DND-41 (cell line): ENCODE data around the gene UTP18.

ENCODE experiments used
- ATAC-seq: fragments of 200-7000 bp; cut with Tn5 transposase; 3 replicates; pipeline ENCODE4 v1.9.1; 2021; ENCODE audit warnings: low read depth; ENCODE audit not compliant: insufficient read depth
- DNase-seq: peaks from one replicate; pipeline ENCODE4 v3.0.0-alpha.2; 2020
- H2AFZ ChIP-seq: 2 replicates; pipeline ENCODE4 v1.6.0; 2012; ENCODE audit warnings: low read depth, low read length
- H3K27ac ChIP-seq: 2 replicates; pipeline ENCODE4 v1.5.1; 2012; ENCODE audit warnings: low read length, inconsistent platforms
- H3K27me3 ChIP-seq: fragments of 200-600 bp; sonication (generic); 2 replicates; pipeline ENCODE4 v1.6.0; 2012; ENCODE audit warnings: low read length, mild to moderate bottlenecking, inconsistent platforms; ENCODE audit not compliant: insufficient read depth, poor library complexity
- H3K36me3 ChIP-seq: 2 replicates; pipeline ENCODE4 v1.5.1; 2012; ENCODE audit warnings: low read length, inconsistent platforms; ENCODE audit not compliant: insufficient read depth
- H3K4me1 ChIP-seq: 2 replicates; pipeline ENCODE4 v1.5.1; 2012; ENCODE audit warnings: mild to moderate bottlenecking, low read length; ENCODE audit not compliant: insufficient read depth
- H3K4me2 ChIP-seq: 2 replicates; pipeline ENCODE4 v1.6.0; 2012; ENCODE audit warnings: mild to moderate bottlenecking, moderate library complexity, low read length, inconsistent platforms; ENCODE audit not compliant: insufficient read depth
- H3K4me3 ChIP-seq, 2 experiments: fragments of 200-600 bp in 1 of 2; shearing (Covaris generic) in 1 of 2; 2 replicates each; pipeline ENCODE4 v1.5.1; 2012 to 2016; ENCODE audit warnings: inconsistent platforms in 2 of 2, low read length in 2 of 2, mild to moderate bottlenecking in 2 of 2, low read depth in 1 of 2, moderate library complexity in 1 of 2
- H3K79me2 ChIP-seq: 2 replicates; pipeline ENCODE4 v1.6.0; 2012; ENCODE audit warnings: low read length, inconsistent platforms; ENCODE audit not compliant: insufficient read depth
- H3K9ac ChIP-seq: 2 replicates; pipeline ENCODE4 v1.6.0; 2012; ENCODE audit warnings: low read depth, mild to moderate bottlenecking, inconsistent platforms, low read length, moderate library complexity
- H3K9me3 ChIP-seq: 2 replicates; pipeline ENCODE4 v1.5.1; 2012; ENCODE audit warnings: low read length, moderate library complexity, mild to moderate bottlenecking, inconsistent platforms; ENCODE audit not compliant: insufficient read depth, severe bottlenecking
- H4K20me1 ChIP-seq: 2 replicates; pipeline ENCODE4 v1.6.0; 2012; ENCODE audit warnings: low read length; ENCODE audit not compliant: insufficient read depth
- CTCF ChIP-seq: IDR thresholded peaks from 2 replicates; pipeline ENCODE4 v1.5.1; 2012; ENCODE audit warnings: borderline replicate concordance, low read length, moderate library complexity, mild to moderate bottlenecking; ENCODE audit not compliant: poor library complexity, severe bottlenecking; ENCODE audit errors: extremely low read depth
- EZH2 ChIP-seq: IDR thresholded peaks from 3 replicates; pipeline ENCODE4 v1.6.1; 2012; ENCODE audit warnings: borderline replicate concordance, low read depth, mild to moderate bottlenecking, moderate library complexity, low read length, inconsistent platforms; ENCODE audit not compliant: severe bottlenecking

The UTP18 gene

DNA sequence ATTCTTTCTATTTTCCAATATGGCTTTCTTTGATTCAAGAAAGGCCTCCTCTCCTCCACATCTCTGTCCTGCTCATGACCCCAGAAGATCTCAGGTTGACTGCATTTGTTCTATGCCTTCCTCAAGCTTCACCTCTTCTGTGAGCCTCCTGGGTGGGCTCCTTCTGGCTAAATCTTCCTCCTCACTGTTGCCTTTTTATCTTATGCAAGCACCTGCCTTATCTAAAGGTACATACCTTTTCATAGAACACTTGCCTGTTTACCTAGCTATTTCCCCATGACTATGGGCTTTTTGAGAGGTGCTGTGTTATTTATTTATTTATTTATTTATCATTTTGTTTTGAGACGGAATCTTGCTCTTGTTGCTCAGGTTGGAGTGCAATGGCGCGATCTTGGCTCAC is 81.1 kb downstream of the UTP18 start:
- Histone ChIP-seq H3K9me3 (no peaks in the 10 kb centered on the region), H3K36me3 (no peaks in the 10 kb centered on the region), H3K9ac (no peak overlapping the region), H3K27me3 (peaks cover 19% of the 10 kb centered on the region), H3K4me3 (no peak overlapping the region), H3K79me2 (no peaks in the 10 kb centered on the region), H2AFZ (no peak overlapping the region), H3K4me1 (no peaks in the 10 kb centered on the region), H3K27ac (no peak overlapping the region), H4K20me1 (no peaks in the 10 kb centered on the region), H3K4me2 (no peak overlapping the region)
- no peak for TF ChIP-seq EZH2
- no peak for TF ChIP-seq CTCF
- DNase-seq (no peak), ATAC-seq (no peak)

DNA sequence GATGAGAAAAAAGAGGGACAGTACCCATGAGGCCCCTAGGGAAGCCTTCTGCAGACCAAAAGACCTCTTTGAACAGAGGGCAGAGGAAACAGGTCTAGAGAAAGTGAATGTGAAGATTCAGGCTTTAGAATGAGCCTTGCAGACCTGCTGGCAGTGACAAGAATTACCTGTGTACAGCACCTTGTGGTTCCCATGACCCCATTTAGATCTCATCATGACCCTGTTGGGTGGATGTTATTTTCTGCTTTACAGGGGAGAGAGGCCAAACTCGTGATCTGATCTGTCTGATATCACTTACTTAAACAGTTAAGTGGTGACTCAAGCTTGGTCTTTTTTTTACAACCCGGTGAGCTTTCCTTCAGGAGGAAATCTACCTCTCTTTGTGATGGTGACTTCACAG is 81.9 kb downstream of the UTP18 start:
- no peaks in the 10 kb centered on the region for H4K20me1 ChIP-seq
- no peak overlapping the region for H3K27ac ChIP-seq
- no peak for TF ChIP-seq EZH2
- no peak for TF ChIP-seq CTCF

GRCh38 chr17:51344532-51344931 is 84.2 kb downstream of the UTP18 start:
- no peaks in the 10 kb centered on the region for H3K4me1 ChIP-seq

More for the DNA sequence above, 81.9 kb downstream of the UTP18 start:
- H3K9ac ChIP-seq = no peak overlapping the region
- H3K4me2 ChIP-seq = no peak overlapping the region
- no peaks in the 10 kb centered on the region for H3K9me3 ChIP-seq
- no peak overlapping the region for H3K4me3 ChIP-seq
- no peaks in the 10 kb centered on the region for H3K36me3 ChIP-seq
- H3K79me2 ChIP-seq = no peaks in the 10 kb centered on the region
- H3K27me3 ChIP-seq = peaks cover 11% of the 10 kb centered on the region
- H2AFZ ChIP-seq = no peak overlapping the region
- no peak for DNase-seq
- no peak for ATAC-seq
- no peaks in the 10 kb centered on the region for H3K4me1 ChIP-seq

More at GRCh38 chr17:51344532-51344931, 84.2 kb downstream of the UTP18 start:
- Histone ChIP-seq H3K36me3 (no peaks in the 10 kb centered on the region), H4K20me1 (no peaks in the 10 kb centered on the region), H2AFZ (no peak overlapping the region), H3K27ac (no peak overlapping the region), H3K4me3 (no peak overlapping the region), H3K9me3 (no peaks in the 10 kb centered on the region), H3K9ac (no peak overlapping the region), H3K27me3 (peaks cover 11% of the 10 kb centered on the region), H3K4me2 (no peak overlapping the region), H3K79me2 (no peaks in the 10 kb centered on the region)
- no peak for TF ChIP-seq EZH2
- TF ChIP-seq CTCF = no peak
- no peak for DNase-seq
- no peak for ATAC-seq
